HepG2 (cell line): ENCODE data around the gene ABCB8. TPM values are rescaled to one million over a fixed set of nuclear protein-coding genes. Genes with fewer than 3 reads are reported as not detected.

ENCODE experiments used
- AGO2 ChIP-seq: fragments of 200-400 bp; formaldehyde crosslinking; optimal IDR thresholded peaks from 2 replicates; pipeline ENCODE3; 2017; ENCODE audit warnings: mild to moderate bottlenecking, low read depth, low read length, moderate library complexity
- AKAP8 ChIP-seq: sonication (generic); formaldehyde crosslinking; IDR thresholded peaks from 2 replicates; pipeline ENCODE4 v1.5.1; 2020; ENCODE audit warnings: mild to moderate bottlenecking, missing genetic modification reagents
- ARID5B ChIP-seq: IDR thresholded peaks from 2 replicates; pipeline ENCODE4 v1.4.0; 2020; ENCODE audit warnings: mild to moderate bottlenecking, missing genetic modification reagents
- ATF1 ChIP-seq: IDR thresholded peaks from 2 replicates; pipeline ENCODE4 v1.6.1; 2016; ENCODE audit warnings: mild to moderate bottlenecking, control low read depth
- CHD2 ChIP-seq: IDR thresholded peaks from 2 replicates; pipeline ENCODE4 v1.6.1; 2011; ENCODE audit warnings: low read depth, low read length, improper control_type of control experiment
- DR1 ChIP-seq: sonication (generic); formaldehyde crosslinking; IDR thresholded peaks from 2 replicates; pipeline ENCODE4 v1.8.0; 2021; ENCODE audit warnings: mild to moderate bottlenecking, missing genetic modification reagents, inconsistent platforms
- FOXP1 ChIP-seq, 2 experiments: fragments of 450-650 bp in 1 of 2; IDR thresholded peaks; 2 replicates each; pipeline ENCODE4 v1.6.1; 2017 to 2018; ENCODE audit warnings: antibody characterized with exemption in 1 of 2
- ISL2 ChIP-seq: sonication (generic); formaldehyde crosslinking; IDR thresholded peaks from 2 replicates; pipeline ENCODE4 v1.5.0; 2020; ENCODE audit warnings: missing genetic modification reagents
- MTA1 ChIP-seq: sonication (generic); formaldehyde crosslinking; IDR thresholded peaks from 2 replicates; pipeline ENCODE4 v1.4.0; 2020; ENCODE audit warnings: missing genetic modification reagents, mild to moderate bottlenecking, borderline replicate concordance
- NFE2L1 ChIP-seq: sonication (generic); formaldehyde crosslinking; IDR thresholded peaks from 2 replicates; pipeline ENCODE4 v1.4.0; 2020; ENCODE audit warnings: missing genetic modification reagents, mild to moderate bottlenecking, borderline replicate concordance
- NKX3-1 ChIP-seq: sonication (generic); formaldehyde crosslinking; IDR thresholded peaks from 2 replicates; pipeline ENCODE4 v1.5.0; 2020; ENCODE audit warnings: missing genetic modification reagents
- RBFOX2 ChIP-seq: fragments of 200-400 bp; formaldehyde crosslinking; IDR thresholded peaks from 2 replicates; pipeline ENCODE4 v1.6.1; 2017; ENCODE audit warnings: low read depth, mild to moderate bottlenecking, low read length
- RFX1 ChIP-seq: fragments of 450-650 bp; IDR thresholded peaks from 2 replicates; pipeline ENCODE4 v1.6.1; 2017
- SP140L ChIP-seq: sonication (generic); formaldehyde crosslinking; IDR thresholded peaks from 2 replicates; pipeline ENCODE4 v1.4.0; 2020; ENCODE audit warnings: missing genetic modification reagents, borderline replicate concordance
- SRSF1 ChIP-seq: fragments of 200-400 bp; formaldehyde crosslinking; optimal IDR thresholded peaks from 2 replicates; pipeline ENCODE3; 2017; ENCODE audit warnings: mild to moderate bottlenecking, low read depth, low read length, moderate library complexity
- WIZ ChIP-seq: sonication (generic); formaldehyde crosslinking; IDR thresholded peaks from 2 replicates; pipeline ENCODE4 v1.5.1; 2020; ENCODE audit warnings: mild to moderate bottlenecking, missing genetic modification reagents
- ZNF337 ChIP-seq: sonication (generic); formaldehyde crosslinking; IDR thresholded peaks from 2 replicates; pipeline ENCODE4 v1.5.1; 2020; ENCODE audit warnings: missing genetic modification reagents, low read depth, mild to moderate bottlenecking, borderline replicate concordance
- ZNF350 ChIP-seq: sonication (generic); formaldehyde crosslinking; IDR thresholded peaks from 2 replicates; pipeline ENCODE4 v1.4.0; 2020; ENCODE audit warnings: mild to moderate bottlenecking, low read depth, missing genetic modification reagents, borderline replicate concordance
- ZNF430 ChIP-seq: sonication (generic); formaldehyde crosslinking; IDR thresholded peaks from 2 replicates; pipeline ENCODE4 v1.9.0; 2021; ENCODE audit warnings: mild to moderate bottlenecking, missing genetic modification reagents
- ZNF530 ChIP-seq: sonication (generic); formaldehyde crosslinking; IDR thresholded peaks from 2 replicates; pipeline ENCODE4 v1.5.0; 2020; ENCODE audit warnings: low read depth, mild to moderate bottlenecking, missing genetic modification reagents
- ZNF883 ChIP-seq: sonication (generic); formaldehyde crosslinking; IDR thresholded peaks from 2 replicates; pipeline ENCODE4 v1.5.1; 2020; ENCODE audit warnings: mild to moderate bottlenecking, missing genetic modification reagents; ENCODE audit errors: not compliant biosample characterization
- ZSCAN5A ChIP-seq: sonication (generic); formaldehyde crosslinking; IDR thresholded peaks from 2 replicates; pipeline ENCODE4 v1.8.0; 2022; ENCODE audit warnings: mild to moderate bottlenecking, missing genetic modification reagents, borderline replicate concordance
- polyA plus RNA-seq, 8 experiments: library from polyadenylated mRNA; depleted of rRNA in 3 of 8; stranded (reverse) in 7 of 8; unstranded in 1 of 8; fragments of >200 nt; fragmentation: Illumina TruSeq in 4 of 8; extraction: Trizol in 4 of 8; gene quantifications; 2 replicates each; pipeline versions ENCODE4 v1.2.1 to v1.2.3, GENCODE V29; 2011 to 2016; ENCODE audit warnings: low read depth in 4 of 8, missing spikeins in 1 of 8, mixed read lengths in 1 of 8; ENCODE audit not compliant: insufficient read depth in 1 of 8
- total RNA-seq, 5 experiments: library from RNA; depleted of rRNA; stranded (reverse); fragments of >200 nt; fragmentation: Illumina TruSeq; extraction: Trizol; gene quantifications; 2 replicates each; pipeline ENCODE4 v1.2.3, GENCODE V29; 2016; ENCODE audit warnings: low read depth in 1 of 5

Gene ABCB8
- total and polyA plus RNA-seq, 2 of the 13 experiments (the other 11 are each of a cell fraction or from before 2014, with no cell fraction given), result 6.6 to 16.7 TPM

GRCh38 chr7:151082141-151083070, 54.2 kb downstream of the ABCB8 start (continued):
- 0 out of 2 replicates have a peak, but pooled peaks have one; percentile 28 for TF ChIP-seq ZNF337 (CRISPR knock-in tag)
- TF ChIP-seq RFX1, result no peak
- no peak for TF ChIP-seq ZNF883 (CRISPR knock-in tag)
- TF ChIP-seq MTA1 (CRISPR knock-in tag), result no peak
- no peak for TF ChIP-seq FOXP1 (IDR thresholded peaks at IDR 0.05)
- no peak for TF ChIP-seq FOXP1 (CRISPR knock-in tag; IDR thresholded peaks at IDR 0.05)
- TF ChIP-seq ZSCAN5A (CRISPR knock-in tag), result no peak
- TF ChIP-seq ZNF430 (CRISPR knock-in tag), result peak; percentile 30; the same call in 1 of the 2 replicates
- TF ChIP-seq AGO2, result peak; percentile 54
- no peak for TF ChIP-seq DR1 (CRISPR knock-in tag)
- TF ChIP-seq AKAP8 (CRISPR knock-in tag), result peak; percentile 47; the same call in 1 of the 2 replicates
- TF ChIP-seq SRSF1, result no peak
- no peak for TF ChIP-seq SP140L (CRISPR knock-in tag)
- no peak for TF ChIP-seq NFE2L1 (CRISPR knock-in tag)
- peak; percentile 60; the same call in 1 of the 2 replicates for TF ChIP-seq RBFOX2
- no peak for TF ChIP-seq ZNF350 (CRISPR knock-in tag)
- no peak for TF ChIP-seq CHD2
- no peak for TF ChIP-seq ISL2 (CRISPR knock-in tag)
- no peak for TF ChIP-seq ZNF530 (CRISPR knock-in tag)
- no peak for TF ChIP-seq WIZ (CRISPR knock-in tag)
- no peak for TF ChIP-seq NKX3-1 (CRISPR knock-in tag)
- TF ChIP-seq ARID5B (CRISPR knock-in tag), result no peak
- no peak for TF ChIP-seq ATF1 (CRISPR knock-in tag)
